Activated naive CD8-positive, alpha-beta T cell treated with anti-CD3 and anti-CD28 coated beads, Interleukin-2, amount 50 U/mL, for 24 hours (primary cell): ENCODE results near the gene RNFT2.

Source experiments
- ATAC-seq: fragments of 150-1000 bp; cut with Tn5 transposase; one replicate; pipeline ENCODE4 v1.10.0; 2021
- DNase-seq: peaks from one replicate; pipeline ENCODE4 v3.0.0; 2021
- H3K27ac Mint-ChIP-seq: one replicate; pipeline ENCODE4 v1.8.0; 2021; ENCODE audit warnings: mild to moderate bottlenecking, mixed read lengths
- H3K27me3 Mint-ChIP-seq: one replicate; pipeline ENCODE4 v1.8.0; 2021; ENCODE audit warnings: mixed read lengths
- H3K36me3 Mint-ChIP-seq: one replicate; pipeline ENCODE4 v1.8.0; 2021; ENCODE audit warnings: low read depth, mixed read lengths
- H3K4me1 Mint-ChIP-seq: one replicate; pipeline ENCODE4 v1.8.0; 2021; ENCODE audit warnings: mixed read lengths
- H3K4me3 Mint-ChIP-seq: one replicate; pipeline ENCODE4 v1.8.0; 2021; ENCODE audit warnings: mild to moderate bottlenecking, moderate library complexity, mixed read lengths
- H3K9me3 Mint-ChIP-seq: one replicate; pipeline ENCODE4 v1.8.0; 2021; ENCODE audit warnings: mixed read lengths

Gene RNFT2

DNA sequence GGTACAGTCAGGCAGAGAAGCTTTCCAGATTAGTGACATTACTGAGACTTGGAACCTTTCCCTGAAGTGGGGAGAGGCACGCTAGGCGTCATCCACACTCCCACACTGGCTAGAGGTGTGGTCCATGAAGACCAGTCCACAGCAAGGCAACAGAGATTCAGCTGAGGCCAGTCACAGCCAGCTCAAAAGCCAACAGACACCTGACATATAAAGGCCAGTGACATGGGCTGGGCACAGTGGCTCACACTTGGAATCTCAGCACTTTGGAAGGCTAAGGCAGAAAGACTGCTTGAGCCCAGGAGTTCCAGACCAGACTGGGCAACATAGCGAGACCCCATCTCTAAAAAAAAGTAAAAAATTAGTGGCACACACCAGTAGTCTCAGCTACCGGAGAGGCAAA lies 132.2 kb downstream of the RNFT2 start:
- Mint-ChIP-seq H3K27me3 (peaks cover 7% of the 10 kb centered on the region), H3K27ac (no peak overlapping the region), H3K4me1 (no peaks in the 10 kb centered on the region), H3K4me3 (no peak overlapping the region), H3K9me3 (no peaks in the 10 kb centered on the region), H3K36me3 (no peaks in the 10 kb centered on the region)
- ATAC-seq (no peak), DNase-seq (no peak)

DNA sequence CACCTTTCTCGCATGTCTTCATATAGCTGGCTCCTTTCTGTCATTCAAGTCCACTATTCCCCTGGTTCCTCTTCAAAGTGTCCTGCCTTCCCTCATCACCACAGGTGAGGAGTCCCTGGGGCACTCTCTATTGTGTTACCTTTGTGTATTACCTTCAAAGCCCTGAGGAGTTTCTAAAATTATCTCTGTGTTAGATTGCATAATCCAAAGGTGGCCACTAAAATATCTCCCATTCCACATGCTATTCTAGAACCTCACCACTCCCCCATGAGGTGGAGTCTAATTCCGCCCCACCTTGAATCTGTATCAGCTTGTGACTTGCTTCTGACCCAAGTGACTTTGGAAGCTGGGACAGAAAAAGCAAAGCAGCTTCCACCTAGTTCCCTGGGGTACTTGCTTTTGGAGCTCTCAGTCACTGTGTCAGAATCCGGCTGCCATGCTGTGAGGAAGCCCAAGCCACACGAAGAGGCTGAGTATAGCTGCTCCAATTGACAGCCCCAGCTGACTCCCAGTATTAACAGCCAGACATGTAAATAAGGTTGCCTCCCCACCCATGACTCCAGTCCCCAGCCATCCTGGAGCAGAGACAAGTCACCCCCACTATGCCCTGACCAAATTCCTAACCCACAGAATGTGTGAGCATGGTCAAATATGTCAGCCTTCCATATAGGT lies 136.3 kb downstream of the RNFT2 start:
- ATAC-seq: no peak
- Mint-ChIP-seq H3K9me3 (no peaks in the 10 kb centered on the region), H3K27ac (no peak overlapping the region), H3K4me1 (peaks cover 11% of the 10 kb centered on the region), H3K4me3 (no peak overlapping the region), H3K36me3 (no peaks in the 10 kb centered on the region), H3K27me3 (peaks cover 45% of the 10 kb centered on the region)
- DNase-seq: no peak

DNA sequence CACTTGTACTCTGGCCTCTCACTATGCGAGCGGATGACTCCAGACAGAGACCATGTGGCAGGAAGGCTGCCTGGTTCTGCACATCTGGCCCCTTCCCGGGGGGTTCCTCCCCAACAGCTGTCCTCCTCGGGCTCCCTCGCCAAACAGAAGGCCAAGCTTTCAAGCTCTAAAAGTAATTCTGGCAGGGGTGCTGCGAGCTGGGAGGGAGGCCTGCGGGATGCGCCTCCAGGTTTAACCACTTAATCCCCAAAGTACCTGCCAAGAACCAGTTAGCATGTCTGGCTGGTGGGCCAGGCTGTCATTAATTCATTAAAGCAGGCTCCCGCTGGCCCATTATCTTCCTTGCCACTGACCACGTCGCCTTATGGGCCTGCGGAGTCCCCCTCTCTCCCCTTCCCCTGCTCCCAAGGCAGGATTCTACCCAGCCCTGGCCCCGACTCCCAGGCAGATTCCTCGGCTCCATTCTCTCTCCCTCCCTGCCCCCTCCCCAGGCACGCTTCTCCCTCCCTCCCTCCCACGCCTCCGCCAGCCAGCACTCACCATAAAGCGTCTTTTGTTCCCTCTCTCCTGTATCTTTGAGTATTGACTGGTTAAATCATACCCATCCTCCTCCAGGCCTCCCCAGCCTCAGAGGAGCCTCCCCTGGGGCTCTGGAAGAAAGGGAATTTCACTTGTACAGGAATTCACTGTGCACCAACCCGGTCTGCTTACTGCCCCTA lies 138.2 kb downstream of the RNFT2 start:
- peaks cover 57% of the 10 kb centered on the region for H3K27me3 Mint-ChIP-seq
- no peak overlapping the region for H3K4me3 Mint-ChIP-seq
- no peak for ATAC-seq
- H3K9me3 Mint-ChIP-seq: no peaks in the 10 kb centered on the region
- no peaks in the 10 kb centered on the region for H3K36me3 Mint-ChIP-seq
- DNase-seq: no peak
- H3K27ac Mint-ChIP-seq: no peak overlapping the region
- H3K4me1 Mint-ChIP-seq: peaks cover 23% of the 10 kb centered on the region

DNA sequence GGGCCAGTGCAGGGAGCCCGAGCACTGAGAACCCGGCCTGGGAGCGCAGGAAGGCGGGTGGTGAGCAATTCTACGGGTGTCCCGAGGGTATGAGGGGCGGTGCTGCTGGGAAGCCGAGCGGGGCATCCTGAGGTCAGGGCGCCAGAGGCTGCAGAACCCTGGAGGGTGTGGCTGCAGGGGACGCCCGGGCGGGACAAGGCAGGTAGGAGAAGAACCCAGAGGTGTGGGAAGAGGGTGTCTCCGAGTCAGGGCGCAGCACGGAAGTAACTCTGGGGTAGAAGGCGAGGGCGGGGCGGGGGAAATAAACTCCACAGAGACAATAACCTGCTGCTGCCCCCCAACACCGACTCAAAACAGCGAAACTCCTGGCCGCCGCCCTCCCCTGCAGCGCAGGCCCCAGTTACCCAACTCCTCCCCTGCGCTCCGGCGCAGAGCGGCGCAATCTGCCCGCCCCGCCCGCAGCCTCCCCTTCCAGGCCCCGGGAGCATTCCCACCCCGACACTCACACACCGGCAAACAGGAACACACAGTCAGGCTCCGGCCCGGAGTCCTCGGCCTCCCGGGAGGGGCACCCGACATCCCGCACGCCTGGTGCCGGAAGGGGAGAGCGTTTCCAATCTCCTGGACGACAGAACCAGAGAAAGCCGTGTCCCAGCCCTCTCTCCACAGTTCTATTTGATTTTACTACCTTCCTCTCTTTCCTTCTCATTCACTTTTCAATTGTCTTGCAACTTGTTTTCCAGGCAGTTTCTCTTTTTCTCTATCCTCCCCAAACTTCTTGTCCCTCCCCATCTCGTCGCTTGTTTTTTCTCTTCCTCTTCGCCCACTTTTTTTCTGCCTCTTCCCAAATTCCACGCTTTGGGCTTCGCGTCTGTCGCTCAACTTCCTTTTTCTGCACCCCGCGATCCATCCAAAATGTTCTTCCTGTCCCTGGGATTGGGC lies 140.7 kb downstream of the RNFT2 start:
- DNase-seq (no peak), ATAC-seq (no peak)
- Mint-ChIP-seq H3K4me3 (peak overlapping the region; percentile 82), H3K36me3 (no peaks in the 10 kb centered on the region), H3K4me1 (peaks cover 27% of the 10 kb centered on the region), H3K9me3 (no peaks in the 10 kb centered on the region), H3K27me3 (peaks cover 74% of the 10 kb centered on the region), H3K27ac (no peak overlapping the region)

DNA sequence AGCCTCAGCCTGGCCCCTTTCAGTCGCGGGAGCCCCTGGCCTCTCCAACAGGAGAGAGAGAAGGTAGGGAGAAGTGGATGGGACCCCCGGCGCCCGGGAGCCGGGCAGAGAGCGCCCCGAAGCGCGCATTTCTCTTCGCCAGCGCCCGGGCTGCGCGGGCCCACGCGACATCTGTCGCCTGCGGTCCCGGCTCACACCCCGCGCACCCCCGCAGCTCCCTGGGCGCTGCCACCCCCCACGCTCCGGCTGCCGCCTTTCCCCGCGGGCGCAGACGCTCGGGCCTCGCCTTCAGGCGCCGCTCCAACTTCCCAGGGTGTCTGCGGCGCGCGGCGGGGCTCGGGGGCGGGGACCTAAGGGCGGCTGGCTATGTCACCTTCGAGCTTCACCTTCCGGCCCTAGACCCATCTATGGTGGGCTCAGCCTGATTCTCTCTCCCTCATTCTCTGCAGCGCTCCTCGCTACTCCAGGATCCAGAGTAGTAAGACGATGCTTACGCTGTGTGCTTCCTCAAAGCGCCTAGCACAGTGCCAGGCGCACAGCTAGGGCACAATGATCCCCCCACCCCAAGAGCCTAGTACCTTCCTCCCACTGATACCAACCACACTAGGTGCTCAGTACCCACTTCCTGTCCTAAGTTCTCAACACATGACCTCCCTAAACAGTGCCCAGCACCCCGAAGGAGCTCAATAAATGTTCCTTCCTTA lies 141.5 kb downstream of the RNFT2 start:
- H3K4me3 Mint-ChIP-seq: peak overlapping the region; percentile 82
- no peak overlapping the region for H3K27ac Mint-ChIP-seq
- no peak for DNase-seq
- H3K4me1 Mint-ChIP-seq: peaks cover 27% of the 10 kb centered on the region
- peaks cover 81% of the 10 kb centered on the region for H3K27me3 Mint-ChIP-seq
- ATAC-seq: no peak
- H3K9me3 Mint-ChIP-seq: no peaks in the 10 kb centered on the region
- no peaks in the 10 kb centered on the region for H3K36me3 Mint-ChIP-seq

DNA sequence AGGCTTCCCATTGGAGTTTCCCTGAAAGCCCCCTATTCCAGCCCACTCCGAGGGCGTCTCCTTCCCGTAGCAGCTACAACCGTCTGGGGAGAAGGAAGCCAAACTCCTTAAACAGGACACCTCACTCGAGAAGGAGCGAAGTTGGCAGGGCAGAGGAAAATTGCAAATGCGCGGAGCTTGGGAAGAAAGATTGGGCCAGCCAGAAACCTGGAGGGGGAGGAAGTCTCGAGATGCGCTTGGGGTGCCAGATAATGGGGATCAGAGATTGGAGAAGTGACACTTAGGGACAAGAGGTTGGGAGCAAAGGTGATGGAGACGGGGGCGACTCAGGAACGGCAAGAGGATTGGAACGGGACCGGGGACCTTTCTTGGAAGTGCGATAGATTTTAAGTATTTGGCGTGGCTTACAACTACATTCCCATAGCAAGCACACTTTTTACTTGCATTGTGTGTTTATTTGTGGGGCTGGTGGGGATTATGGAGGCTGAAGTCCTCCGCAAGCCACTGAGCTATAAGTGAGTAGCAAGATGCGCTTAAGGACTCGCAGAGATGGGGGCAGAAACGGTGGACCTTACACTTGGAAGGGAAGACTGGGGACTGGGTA lies 142.2 kb downstream of the RNFT2 start:
- Mint-ChIP-seq H3K27ac (no peak overlapping the region), H3K36me3 (no peaks in the 10 kb centered on the region), H3K9me3 (no peaks in the 10 kb centered on the region), H3K27me3 (peaks cover 83% of the 10 kb centered on the region), H3K4me1 (peaks cover 27% of the 10 kb centered on the region), H3K4me3 (peak overlapping the region; percentile 77)
- DNase-seq: no peak
- ATAC-seq: no peak

DNA sequence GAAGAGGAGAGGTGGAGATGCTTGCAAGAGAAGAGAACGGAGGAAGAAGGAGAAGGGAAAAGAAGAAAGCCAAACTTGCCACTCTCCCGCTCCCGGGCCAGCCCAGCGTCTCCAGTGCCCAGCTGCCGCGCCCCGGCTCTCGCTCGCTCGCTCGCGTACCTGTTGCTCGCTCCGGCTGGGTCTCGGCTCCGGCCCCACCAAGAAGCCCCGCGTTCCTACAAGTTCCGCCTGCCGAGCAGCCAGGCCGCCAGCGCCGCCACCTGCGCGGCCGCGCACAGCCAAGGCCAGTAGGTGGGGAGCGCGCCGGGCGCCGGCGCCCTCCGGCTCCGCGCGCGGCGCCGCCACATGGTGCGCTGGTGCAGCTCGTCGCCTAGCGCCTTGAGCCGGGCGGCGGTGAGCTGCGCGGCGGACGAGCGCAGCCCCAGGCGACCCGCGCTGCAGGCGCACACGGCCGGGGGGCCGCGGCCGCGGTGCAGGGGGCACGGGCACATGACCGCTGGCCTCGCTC lies 142.8 kb downstream of the RNFT2 start:
- Mint-ChIP-seq H3K9me3 (no peaks in the 10 kb centered on the region), H3K4me3 (peak overlapping the region; percentile 77), H3K4me1 (peaks cover 27% of the 10 kb centered on the region), H3K27me3 (peaks cover 79% of the 10 kb centered on the region), H3K27ac (no peak overlapping the region), H3K36me3 (no peaks in the 10 kb centered on the region)
- ATAC-seq: peak; percentile 78
- DNase-seq: peak; percentile 45

DNA sequence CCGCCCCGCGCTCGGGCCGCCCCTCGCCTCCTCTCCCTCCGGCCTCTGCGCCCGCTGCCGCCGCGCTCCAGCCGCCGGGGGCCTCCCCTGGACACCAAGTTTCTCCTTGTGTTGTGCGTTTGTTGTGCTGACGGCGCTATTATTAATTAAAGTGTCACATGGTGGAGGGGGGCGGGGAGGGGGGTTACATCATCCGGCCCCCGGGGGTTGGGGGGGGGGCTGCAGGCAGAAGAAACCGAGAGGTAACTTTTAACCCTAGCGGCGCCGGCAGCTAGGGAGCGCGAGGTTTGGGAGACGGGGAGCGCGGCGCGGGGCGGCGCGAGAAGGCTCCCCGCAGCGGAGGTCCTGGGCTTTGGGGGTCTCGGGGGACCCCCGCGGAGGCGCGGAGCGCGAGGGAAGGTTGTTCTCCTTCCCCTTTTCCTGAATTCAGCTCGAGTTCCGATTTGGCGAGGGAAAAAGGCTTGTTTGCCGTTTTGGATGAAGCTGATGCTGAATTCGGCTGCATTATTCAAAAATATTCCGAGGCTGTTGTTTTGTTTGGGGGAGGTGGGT lies 143.3 kb downstream of the RNFT2 start, which contains the start of gene HRK:
TSS of gene HRK (minus strand) at position 117 of the 552 bp plus-strand sequence. CDS start 134 bp downstream, outside the sequence.
- H3K27me3 Mint-ChIP-seq: peaks cover 73% of the 10 kb centered on the region
- ATAC-seq (no peak), DNase-seq (no peak)
- H3K36me3 Mint-ChIP-seq: no peaks in the 10 kb centered on the region
- peak within 1 kb of the TSS; percentile 77 for H3K4me3 Mint-ChIP-seq
- no peak within 1 kb of the TSS for H3K27ac Mint-ChIP-seq
- H3K4me1 Mint-ChIP-seq: peaks cover 27% of the 10 kb centered on the region
- H3K9me3 Mint-ChIP-seq: no peaks in the 10 kb centered on the region

DNA sequence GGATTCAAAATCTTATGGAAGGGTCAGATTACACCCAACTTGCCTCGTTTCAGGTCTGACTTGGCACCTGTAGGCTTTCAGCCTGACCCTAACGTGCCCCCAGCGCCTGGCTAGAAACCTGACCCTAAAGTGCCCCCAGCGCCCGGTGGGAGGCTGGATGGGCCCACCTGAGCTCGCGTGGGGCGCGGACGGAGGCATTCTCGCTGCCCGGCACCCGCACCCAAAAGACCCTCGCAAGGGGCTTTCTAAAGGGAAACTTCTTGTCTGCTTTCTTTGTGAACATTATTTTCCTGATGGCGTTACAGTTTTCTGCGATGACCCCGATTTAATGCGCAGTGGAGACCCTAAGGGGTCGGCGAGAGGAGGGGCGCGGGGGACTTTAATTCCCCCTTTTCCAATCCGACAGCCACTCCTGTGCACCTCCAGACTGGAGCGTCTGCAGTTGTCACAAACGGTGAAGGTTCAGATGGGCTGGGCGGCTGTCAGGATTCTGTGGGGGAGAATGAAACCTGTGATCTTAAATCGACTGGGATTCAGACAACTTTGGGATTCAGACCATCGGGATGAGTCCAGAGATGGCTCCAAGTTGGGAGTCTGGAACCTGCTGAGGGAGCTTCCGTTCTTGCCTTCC lies 143.9 kb downstream of the RNFT2 start:
- DNase-seq (no peak), ATAC-seq (no peak)
- Mint-ChIP-seq H3K36me3 (no peaks in the 10 kb centered on the region), H3K4me1 (peaks cover 27% of the 10 kb centered on the region), H3K4me3 (peak overlapping the region; percentile 38), H3K9me3 (no peaks in the 10 kb centered on the region), H3K27me3 (peaks cover 71% of the 10 kb centered on the region), H3K27ac (no peak overlapping the region)

DNA sequence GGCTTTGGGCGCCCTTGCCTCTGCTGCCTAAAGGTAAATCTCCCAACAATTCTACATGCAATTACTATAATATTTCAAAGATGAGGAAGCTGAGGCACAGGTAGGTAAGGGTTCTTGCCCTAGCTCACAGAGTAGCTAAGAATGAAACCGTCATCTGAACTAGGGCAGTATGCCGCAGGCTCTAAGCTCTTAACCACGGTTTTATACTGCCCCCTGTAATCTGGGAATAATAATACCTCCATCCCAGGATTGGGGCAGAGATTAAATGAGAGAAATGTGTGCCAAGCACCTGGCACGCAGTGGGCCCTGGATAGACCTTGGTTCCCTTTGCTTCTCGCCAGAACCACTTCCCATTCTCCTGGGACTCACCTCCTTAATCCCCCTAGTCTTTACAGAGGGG lies 144.6 kb downstream of the RNFT2 start:
- H3K4me1 Mint-ChIP-seq: peaks cover 27% of the 10 kb centered on the region
- H3K4me3 Mint-ChIP-seq: no peak overlapping the region
- no peak overlapping the region for H3K27ac Mint-ChIP-seq
- DNase-seq: no peak
- no peaks in the 10 kb centered on the region for H3K9me3 Mint-ChIP-seq
- H3K36me3 Mint-ChIP-seq: no peaks in the 10 kb centered on the region
- ATAC-seq: no peak
- H3K27me3 Mint-ChIP-seq: peaks cover 67% of the 10 kb centered on the region

DNA sequence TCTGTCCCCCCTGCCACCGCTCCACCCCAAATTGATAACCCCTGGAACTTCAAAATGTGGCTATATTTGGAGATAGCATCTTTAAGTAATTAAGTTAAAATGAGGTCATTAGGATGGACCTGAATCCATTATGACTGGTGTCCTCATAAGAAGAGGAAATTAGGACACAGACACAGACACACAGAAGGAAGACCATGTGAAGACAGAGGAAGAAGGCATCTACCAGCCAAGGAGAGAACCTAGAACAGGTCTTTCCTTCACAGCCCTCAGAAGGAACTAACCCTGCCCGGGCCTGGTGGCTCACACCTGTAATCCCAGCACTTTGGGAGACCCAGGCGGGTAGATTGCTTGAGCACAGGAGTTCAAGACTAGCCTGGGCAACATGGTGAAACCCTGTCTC lies 146.8 kb downstream of the RNFT2 start:
- Mint-ChIP-seq H3K36me3 (no peaks in the 10 kb centered on the region), H3K4me3 (no peak overlapping the region), H3K9me3 (no peaks in the 10 kb centered on the region), H3K4me1 (peaks cover 13% of the 10 kb centered on the region), H3K27ac (no peak overlapping the region), H3K27me3 (peaks cover 48% of the 10 kb centered on the region)
- ATAC-seq (no peak), DNase-seq (no peak)

DNA sequence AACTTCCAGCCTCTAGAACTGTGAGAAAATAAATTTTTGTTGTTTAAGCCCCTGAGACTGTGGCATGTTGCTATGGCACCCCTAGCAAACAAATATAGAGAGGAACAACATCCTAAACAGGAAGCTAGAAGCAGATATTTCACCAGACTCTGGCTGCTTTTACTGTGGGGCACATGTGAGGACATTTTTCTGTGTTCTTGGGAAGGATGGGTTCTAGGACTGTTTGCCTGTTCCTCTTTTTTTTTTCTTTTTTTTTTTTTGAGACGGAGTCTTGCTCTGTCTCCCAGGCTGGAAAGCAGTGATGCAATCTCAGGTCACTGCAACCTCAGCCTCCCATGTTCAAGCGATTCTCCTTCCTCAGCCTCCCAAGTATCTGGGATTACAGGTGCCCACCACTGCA lies 147.4 kb downstream of the RNFT2 start:
- peaks cover 42% of the 10 kb centered on the region for H3K27me3 Mint-ChIP-seq
- peaks cover 7% of the 10 kb centered on the region for H3K4me1 Mint-ChIP-seq
- H3K9me3 Mint-ChIP-seq: no peaks in the 10 kb centered on the region
- no peak overlapping the region for H3K4me3 Mint-ChIP-seq
- H3K27ac Mint-ChIP-seq: no peak overlapping the region
- no peak for DNase-seq
- no peak for ATAC-seq
- no peaks in the 10 kb centered on the region for H3K36me3 Mint-ChIP-seq

DNA sequence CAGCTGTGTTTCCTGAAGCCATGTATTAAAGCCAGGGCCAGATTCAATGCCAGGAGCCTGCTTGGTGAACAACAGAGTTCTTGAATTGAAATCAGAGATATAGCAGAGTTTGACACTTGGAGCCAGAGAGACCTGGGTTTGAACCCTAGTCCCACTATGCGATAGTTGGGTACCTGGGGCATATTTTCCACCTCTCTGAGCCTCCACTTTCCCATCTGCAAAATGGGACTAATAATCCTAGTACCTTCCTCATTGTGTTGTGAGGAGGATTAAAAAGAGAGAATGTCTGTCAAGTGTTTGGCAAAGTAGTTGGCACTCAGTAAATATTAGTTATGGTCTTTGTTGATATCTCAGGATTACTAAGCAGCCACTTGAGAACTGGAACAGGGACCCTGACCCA lies 149.1 kb downstream of the RNFT2 start:
- Mint-ChIP-seq H3K27ac (no peak overlapping the region), H3K4me1 (peaks cover 2% of the 10 kb centered on the region), H3K4me3 (no peak overlapping the region), H3K27me3 (peaks cover 32% of the 10 kb centered on the region), H3K9me3 (no peaks in the 10 kb centered on the region), H3K36me3 (no peaks in the 10 kb centered on the region)
- DNase-seq: no peak
- ATAC-seq: no peak
